GM19395 (cell line): ENCODE measurements around the gene MAGEB1.

ENCODE experiments used
- ATAC-seq: cut with Tn5 transposase; IDR thresholded peaks from one replicate; pipeline ENCODE4 v1.9.1; 2021; ENCODE audit warnings: mild to moderate bottlenecking, moderate library complexity; ENCODE audit not compliant: unreplicated experiment

The MAGEB1 gene

DNA sequence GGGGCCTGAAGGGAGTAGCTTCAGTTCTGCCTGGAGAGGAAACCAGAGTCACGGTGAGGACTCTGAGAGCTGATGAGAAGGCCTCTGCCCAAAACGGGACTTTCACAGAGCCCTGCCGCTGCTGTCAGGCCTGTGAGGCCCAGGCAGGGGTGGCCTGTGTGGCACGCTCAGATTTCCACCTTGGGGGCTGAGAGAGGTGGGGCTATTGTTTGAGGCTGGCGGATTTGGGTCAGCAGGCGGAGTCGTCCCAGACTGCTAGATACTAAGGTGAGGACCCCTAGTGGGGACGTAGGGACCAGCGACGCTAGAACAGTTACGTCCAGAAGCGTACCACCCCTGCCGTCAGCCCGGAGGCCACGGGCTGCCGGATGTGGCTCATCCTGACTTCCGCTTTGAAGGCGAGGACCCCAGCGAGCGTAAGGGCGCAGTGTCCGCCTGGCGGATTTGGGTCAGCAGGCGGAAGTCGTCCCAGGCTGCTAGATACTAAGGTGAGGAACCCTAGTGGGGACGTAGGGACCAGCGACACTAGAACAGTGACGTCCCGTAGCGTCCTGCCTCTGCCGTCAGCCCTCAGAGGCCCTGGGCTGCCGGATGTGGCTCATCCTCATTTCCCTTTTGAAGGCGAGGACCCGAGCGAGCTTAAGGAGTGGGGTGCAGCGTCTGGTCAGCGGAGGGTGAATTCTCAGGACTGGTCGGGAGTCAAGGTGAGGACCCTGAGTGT, at the start of gene MAGEB1:
TSS of gene MAGEB1 (plus strand) at position 378 of the 721 bp plus-strand sequence. CDS start 3,348 bp downstream, outside the sequence.
- no peak for ATAC-seq

GRCh38 chrX:30212172-30212571, 34.8 kb upstream of the MAGEB1 start:
- no peak for ATAC-seq

DNA sequence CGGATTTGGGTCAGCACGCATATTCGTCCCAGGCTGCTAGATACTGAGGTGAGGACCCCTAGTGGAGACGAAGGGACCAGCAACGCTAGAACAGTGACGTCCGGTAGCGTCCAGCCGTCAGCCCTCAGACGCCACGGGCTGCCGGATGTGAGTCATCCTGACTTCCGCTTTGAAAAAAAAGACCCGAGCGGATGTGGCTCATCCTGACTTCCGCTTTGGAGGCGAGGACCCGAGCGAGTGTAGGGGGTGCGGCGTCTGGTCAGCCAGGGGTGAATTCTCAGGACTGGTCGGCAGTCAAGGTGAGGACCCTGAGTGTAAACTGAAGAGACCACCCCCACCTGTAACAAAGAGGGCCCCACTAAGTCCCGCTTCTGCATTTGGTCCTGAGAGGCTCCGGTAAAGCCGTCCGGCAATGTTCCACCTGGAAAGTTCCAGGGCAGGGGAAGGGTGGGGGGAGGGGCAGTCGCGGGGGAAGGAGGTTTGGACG, 31.5 kb upstream of the MAGEB1 start, which contains the start of gene MAGEB2:
TSS of gene MAGEB2 (plus strand) at position 207 of the 487 bp plus-strand sequence. CDS start 3,018 bp downstream, outside the sequence.
- ATAC-seq, result no peak

DNA sequence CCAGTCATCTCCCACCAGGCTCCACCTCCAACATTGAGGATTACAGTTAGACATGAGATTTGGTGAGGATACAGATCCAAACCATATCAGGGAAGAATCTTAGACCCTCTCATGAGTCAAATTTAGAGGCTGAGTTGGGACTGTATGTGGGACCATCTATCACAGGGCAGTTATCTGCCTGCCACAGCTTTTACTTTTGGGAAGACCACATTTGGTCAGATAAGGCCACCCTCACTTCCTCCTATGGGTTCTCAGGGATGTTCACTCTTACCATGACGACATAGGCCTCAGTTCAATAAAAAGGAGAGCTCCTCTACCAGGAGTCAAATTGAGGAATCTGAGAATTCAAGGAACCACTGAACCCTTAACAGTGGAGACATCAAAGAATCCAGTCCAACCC, 29.5 kb upstream of the MAGEB1 start:
- ATAC-seq, result no peak

DNA sequence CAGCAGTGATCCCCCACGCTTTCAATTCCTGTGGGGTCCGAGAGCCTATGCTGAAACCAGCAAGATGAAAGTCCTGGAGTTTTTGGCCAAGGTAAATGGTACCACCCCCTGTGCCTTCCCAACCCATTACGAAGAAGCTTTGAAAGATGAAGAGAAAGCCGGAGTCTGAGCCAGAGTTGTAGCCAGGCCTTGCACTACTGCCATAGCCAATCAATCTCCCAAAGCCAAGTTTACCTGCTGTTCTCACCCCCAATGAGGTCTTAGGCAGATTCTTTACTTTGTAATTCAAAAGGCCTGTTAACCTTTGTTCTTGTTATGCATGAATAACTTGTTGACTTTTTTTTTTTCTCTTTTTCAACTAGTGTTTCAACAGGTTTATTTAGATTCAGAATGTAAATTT, 27.6 kb upstream of the MAGEB1 start:
- ATAC-seq, result no peak

- ATAC-seq, result no peak
Measured at GRCh38 chrX:30220661-30221060, 26.3 kb upstream of the MAGEB1 start.

DNA sequence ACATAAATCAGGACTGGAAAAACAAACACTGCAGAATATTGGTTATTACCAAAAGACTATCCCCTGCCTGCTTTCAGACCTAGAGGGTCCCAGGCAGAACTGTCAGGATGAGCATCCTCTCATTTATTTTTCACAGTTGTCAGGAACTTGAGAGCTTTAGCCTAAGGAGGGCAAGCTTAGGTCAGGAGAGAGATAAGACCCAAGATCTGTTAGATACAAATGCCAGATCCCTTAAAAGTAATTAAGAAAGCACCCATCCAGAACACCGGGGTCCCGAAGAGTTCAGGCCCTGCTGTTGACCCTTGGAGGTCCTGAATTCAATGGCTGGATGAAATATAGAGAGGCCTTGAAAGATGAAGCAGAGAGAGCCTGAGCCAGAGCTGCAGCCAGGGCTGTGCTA, 22.4 kb upstream of the MAGEB1 start:
- no peak for ATAC-seq

DNA sequence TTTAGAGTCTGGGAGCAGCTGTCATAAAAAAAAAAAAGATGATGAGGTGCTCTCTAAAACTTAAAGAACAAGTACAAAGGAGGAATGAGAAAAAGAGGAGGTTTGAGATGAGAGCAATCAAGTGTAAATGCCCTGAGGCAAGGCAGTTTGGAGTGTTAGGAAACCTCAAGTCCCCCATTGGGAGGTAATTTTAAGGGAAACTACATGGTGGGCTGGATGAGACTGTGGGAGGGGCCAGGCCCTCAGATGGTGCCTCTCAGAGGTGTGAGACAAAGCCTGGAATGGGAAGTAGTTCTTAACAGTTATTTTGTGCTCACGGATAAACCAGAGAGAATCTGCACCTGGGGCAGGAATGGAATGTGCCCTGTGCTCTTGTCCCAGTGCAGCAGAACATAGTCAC, 18.4 kb upstream of the MAGEB1 start:
- no peak for ATAC-seq

DNA sequence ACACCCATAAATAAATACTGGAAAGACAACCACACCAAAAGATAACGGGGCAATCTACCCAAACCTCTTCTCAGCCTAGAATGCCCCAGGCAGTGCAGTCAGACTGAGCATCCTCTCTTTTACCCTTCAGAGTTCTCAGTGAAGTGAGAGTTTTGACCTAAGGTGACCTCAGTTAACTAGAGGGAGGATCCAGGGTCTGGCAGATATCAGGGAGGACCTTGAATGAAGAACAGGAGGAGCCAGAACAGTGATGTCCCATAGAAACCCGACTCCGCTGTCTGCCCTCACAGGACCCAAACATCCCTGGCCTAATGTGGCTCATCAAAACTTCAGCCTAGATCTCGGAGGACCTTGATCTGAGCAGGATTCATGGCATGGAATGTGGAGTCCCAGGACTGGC, 16.6 kb upstream of the MAGEB1 start, which contains the start of gene MAGEB3:
TSS of gene MAGEB3 (plus strand) at position 263 of the 400 bp plus-strand sequence. CDS start 5,268 bp downstream, outside the sequence.
- ATAC-seq, result no peak

- ATAC-seq, result no peak
Measured at GRCh38 chrX:30241724-30242415, 5.1 kb upstream of the MAGEB1 start, which contains the start of gene MAGEB4. TSS of gene MAGEB4 (plus strand) at chrX:30242000. CDS start at chrX:30242136, 136 bp downstream.

DNA sequence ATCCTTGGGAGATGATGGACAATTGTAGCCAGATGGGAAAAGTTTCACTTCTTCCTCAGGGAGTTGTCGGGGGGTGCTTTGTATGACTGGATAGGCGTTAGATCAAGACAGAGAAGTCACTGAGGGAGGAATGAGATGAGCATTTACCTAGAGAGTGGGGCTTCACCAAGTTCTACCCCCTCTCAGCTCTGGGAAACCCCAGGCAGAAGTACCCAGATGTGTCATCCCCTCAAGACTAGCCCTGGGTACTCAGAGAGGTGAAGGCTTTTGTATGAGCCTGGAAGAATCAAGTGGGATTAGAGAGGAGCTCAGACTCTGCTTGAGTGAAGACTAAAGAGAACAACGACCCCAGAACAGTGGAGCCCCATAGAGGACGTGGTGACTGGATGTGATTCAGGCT, 1.9 kb downstream of the MAGEB1 start:
- ATAC-seq, result peak; percentile 71

GRCh38 chrX:30253257-30253656, 6.3 kb downstream of the MAGEB1 start:
- peak; percentile 47 for ATAC-seq

DNA sequence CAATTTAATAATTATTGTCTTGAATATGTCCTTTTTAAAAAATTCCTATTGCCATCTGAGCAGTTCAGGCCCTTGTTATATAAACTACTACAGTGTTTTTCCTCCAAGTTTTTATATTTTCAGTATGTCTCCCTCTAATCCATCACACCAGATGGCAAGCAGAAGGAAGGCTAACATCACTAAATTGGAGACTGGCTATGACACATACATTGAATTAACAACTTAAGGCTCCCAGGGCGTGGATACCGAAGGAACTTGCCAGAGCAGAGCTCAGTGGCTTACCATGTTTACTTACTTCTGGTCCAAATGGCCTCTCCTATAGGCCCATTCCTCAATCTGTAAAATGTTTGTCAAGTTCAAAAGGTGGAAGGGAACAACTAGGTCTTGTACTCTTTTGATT, 13.0 kb downstream of the MAGEB1 start:
- no peak for ATAC-seq

GRCh38 chrX:30261012-30261411, 14.1 kb downstream of the MAGEB1 start:
- ATAC-seq, result no peak

DNA sequence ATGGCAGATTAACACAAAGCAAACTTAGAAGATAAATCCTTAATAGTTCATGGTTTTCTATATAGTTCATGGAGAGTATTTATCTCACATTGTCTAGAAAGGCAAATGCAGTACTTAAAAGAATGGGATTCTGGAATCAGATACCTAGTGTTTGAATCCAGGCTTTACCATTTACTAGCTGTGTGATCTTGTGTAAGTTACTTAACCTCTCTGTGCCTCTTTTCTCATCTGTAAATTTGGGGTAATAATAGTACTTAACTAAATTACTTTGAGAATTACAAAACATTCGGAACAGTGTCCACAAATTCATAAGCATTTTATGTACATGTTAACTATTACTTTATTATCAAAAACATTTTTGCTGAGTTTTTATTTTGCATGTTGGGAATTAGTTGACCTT, 15.8 kb downstream of the MAGEB1 start:
- ATAC-seq, result no peak

DNA sequence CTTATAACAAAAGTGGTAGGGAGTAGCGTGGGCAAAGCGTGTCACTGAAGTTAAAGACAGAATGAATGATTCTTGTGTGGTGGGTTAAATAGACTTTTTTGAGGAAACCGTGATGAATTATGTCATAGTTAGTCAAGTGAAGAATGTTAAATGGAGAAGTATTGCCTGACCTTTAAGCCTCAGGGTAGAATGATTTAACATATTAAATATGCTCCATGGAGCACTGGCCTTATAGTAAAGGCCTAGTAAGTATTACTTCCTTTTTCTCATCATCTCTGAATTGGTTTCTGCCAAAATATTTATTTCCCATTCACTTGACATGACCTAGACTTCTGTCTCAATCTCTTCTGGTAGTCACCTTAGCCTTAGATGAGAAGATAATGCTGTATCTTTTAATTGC, 23.7 kb downstream of the MAGEB1 start:
- ATAC-seq, result no peak

DNA sequence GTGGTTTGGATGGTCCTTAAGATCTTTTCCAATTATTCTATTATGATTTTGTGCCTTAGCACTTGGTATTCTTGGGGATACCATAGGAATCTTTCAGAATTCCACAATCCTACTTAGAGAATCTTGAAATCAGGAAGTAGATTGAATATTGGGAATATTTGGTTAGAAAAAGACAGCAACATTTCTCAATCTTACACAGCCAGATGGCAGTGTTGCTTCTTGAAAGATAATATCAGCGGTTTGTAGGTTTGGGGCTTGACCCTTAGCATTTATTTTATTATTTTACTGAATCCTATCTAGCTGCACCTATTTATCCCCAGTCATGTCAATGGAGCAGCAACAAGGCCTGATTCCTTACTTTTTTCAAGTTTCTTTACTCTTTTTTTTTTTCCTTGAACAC, 28.6 kb downstream of the MAGEB1 start:
- no peak for ATAC-seq

GRCh38 chrX:30278365-30278764, 31.4 kb downstream of the MAGEB1 start:
- ATAC-seq, result no peak

GRCh38 chrX:30280428-30280827, 33.5 kb downstream of the MAGEB1 start:
- no peak for ATAC-seq

- ATAC-seq, result no peak
Measured at GRCh38 chrX:30282527-30282926, 35.6 kb downstream of the MAGEB1 start.

- no peak for ATAC-seq
Measured at GRCh38 chrX:30283456-30284200, 36.7 kb downstream of the MAGEB1 start.
